ENCODE measurements around the gene RNF39. TPM values are rescaled to one million over a fixed set of nuclear protein-coding genes. Genes with fewer than 3 reads are reported as not detected.
A peak's percentile ranks its signal among the peaks of the same experiment; 100 is the strongest.
"Not testable (repeated sequence)": the region's sequence is repeated elsewhere in the genome, so short reads cannot be mapped to it uniquely, and the experiment has no call there.

RNF39 gene, protein sequence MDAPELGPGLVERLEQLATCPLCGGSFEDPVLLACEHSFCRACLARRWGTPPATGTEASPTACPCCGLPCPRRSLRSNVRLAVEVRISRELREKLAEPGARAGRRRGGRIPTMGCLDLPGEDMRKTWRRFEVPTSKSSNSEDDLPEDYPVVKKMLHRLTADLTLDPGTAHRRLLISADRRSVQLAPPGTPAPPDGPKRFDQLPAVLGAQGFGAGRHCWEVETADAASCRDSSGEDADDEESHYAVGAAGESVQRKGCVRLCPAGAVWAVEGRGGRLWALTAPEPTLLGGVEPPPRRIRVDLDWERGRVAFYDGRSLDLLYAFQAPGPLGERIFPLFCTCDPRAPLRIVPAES
- not detected for total RNA-seq
- under 1 TPM in 1 of 2 donors, not detected in 1; 0.15 TPM for polyA plus RNA-seq
- long read RNA-seq, donor 1 = 0 reads
- long read RNA-seq, donor 2 = 0 reads
- long read RNA-seq, donor 3 = 0 reads

DNA sequence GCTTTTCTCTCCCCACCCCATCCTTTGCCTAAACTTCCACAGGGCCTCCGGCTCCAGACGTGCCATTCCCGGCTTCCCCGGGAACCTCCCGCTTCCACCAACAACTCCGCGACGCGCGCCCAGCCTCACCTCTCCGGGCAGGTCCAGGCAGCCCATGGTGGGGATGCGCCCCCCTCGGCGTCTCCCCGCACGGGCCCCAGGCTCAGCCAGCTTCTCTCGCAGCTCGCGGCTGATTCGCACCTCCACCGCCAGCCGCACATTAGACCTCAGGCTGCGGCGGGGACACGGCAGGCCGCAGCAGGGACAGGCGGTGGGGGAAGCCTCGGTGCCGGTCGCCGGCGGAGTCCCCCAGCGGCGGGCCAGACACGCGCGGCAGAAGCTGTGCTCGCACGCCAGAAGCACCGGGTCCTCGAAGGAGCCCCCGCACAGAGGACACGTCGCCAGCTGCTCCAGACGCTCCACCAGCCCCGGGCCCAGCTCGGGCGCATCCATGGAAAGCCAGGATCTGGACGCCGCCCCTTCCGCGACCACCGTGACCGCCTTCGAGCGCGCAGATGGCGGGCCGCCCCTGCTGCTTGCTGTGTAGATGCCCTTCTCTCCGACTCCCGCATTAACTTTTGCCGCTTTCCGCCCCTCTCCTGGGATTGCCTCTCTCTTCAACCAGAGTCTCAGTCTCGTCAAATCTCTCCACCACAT is at the start of gene RNF39:
Gene RNF39 (minus strand): TSS at position 676 of the 696 bp plus-strand sequence. CDS start 184 bp downstream, at position 492.
- H3K27me3 ChIP-seq = peaks cover 26 to 100% (median 70%) of the 10 kb centered on the region in 7 donors
- H3K27ac ChIP-seq = no peak within 1 kb of the TSS
- intact Hi-C loops (cut with DNase I) = no loop called here
- H3K36me3 ChIP-seq = peaks cover 0 to 2% (median 0%) of the 10 kb centered on the region in 9 donors
- peak in 2 of 8 donors; percentile 8 to 16 for ATAC-seq
- DNase-seq = no peak
- H3K4me1 ChIP-seq = peaks cover 2 to 31% (median 27%) of the 10 kb centered on the region in 9 donors
- H3K4me3 ChIP-seq = peak within 1 kb of the TSS; percentile 1 to 46 (median 20)
- no peaks in the 10 kb centered on the region for H3K9me3 ChIP-seq
- 1 to 2% methylated on average over 64 of the region's 64 CpGs for WGBS, 2 donors
- TF ChIP-seq, protein P1, sequence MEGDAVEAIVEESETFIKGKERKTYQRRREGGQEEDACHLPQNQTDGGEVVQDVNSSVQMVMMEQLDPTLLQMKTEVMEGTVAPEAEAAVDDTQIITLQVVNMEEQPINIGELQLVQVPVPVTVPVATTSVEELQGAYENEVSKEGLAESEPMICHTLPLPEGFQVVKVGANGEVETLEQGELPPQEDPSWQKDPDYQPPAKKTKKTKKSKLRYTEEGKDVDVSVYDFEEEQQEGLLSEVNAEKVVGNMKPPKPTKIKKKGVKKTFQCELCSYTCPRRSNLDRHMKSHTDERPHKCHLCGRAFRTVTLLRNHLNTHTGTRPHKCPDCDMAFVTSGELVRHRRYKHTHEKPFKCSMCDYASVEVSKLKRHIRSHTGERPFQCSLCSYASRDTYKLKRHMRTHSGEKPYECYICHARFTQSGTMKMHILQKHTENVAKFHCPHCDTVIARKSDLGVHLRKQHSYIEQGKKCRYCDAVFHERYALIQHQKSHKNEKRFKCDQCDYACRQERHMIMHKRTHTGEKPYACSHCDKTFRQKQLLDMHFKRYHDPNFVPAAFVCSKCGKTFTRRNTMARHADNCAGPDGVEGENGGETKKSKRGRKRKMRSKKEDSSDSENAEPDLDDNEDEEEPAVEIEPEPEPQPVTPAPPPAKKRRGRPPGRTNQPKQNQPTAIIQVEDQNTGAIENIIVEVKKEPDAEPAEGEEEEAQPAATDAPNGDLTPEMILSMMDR (IDR thresholded peaks at IDR 0.05) = no peak

DNA sequence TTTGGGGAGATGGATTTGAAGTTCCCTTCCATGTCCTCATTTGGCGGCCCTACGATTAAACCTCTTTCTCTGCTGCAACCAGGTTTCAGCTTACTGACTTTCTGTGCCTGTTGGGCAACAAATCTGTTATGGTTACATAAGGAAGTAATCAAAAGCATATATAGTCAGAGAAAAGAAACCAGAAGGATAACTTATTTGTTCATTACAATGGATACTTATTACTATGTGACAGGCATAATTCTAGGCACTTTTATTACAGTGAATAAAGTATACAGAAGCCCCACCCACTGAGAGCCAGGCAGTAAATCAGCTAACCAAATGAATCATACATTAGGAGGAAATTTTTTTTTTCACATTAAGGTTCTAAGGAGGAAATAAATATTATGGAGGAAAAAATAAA is 46.9 kb upstream of the RNF39 start:
- DNase-seq (no peak), ATAC-seq (no peak)
- H3K27ac ChIP-seq = no peak overlapping the region
- TF ChIP-seq, protein P1 (IDR thresholded peaks at IDR 0.05) = no peak
- 52 to 89% methylated on average over 2 of the region's 2 CpGs for WGBS, 2 donors
- no peak overlapping the region for H3K4me3 ChIP-seq
- intact Hi-C loops (cut with DNase I) = loop anchor here in 1 of 10 donors (10.0 kb wide), 1 partner anchor 268 kb away; no protein-coding TSS in a partner anchor
- peaks cover 0 to 71% (median 41%) of the 10 kb centered on the region in 7 donors for H3K27me3 ChIP-seq
- no peaks in the 10 kb centered on the region for H3K36me3 ChIP-seq
- no peaks in the 10 kb centered on the region for H3K9me3 ChIP-seq
- peaks cover 0 to 5% (median 2%) of the 10 kb centered on the region in 9 donors for H3K4me1 ChIP-seq

DNA sequence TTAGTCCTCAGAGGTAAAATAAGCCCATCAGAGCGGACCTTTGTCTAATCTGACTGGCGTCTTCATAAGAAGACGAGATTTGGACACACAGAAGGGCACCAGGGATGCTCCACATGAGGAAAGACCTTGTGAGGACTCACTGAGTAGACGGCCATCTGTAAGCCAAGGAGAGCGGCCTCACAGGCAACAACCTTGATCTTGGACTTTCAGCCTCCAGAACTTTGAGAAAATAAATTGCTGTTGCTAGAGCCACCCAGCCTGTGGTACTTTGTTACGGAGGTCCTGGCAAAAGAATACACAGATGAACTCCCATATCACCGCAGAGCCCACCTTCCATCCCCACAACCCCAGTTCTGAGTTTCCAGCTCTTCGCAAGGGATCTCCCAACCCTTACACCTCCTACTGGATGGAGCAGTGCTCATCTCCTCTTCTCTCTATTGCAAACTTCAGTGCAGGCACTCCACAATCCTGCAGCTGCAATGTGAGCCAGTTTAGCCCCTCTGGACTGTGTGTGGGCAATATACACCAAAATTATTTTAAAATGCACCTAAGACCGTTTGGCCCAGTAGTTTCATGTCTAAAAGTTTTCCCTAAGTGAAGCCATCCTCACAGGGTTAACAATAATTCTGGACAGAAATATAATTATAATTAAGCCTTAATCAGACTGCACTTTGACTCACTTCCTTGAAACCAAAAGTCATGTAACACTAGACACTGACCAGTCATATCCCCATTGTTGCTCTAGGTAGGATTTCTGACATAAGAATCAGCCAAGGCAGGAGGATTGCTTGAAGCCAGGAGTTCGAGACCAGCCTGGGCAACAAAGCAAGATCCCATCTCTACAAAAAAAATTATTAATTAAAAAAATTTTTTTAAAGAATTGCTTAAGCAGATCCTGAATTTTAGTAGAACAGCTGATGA is 46.1 kb upstream of the RNF39 start:
- TF ChIP-seq, protein P1 (IDR thresholded peaks at IDR 0.05) = no peak
- H3K4me3 ChIP-seq = no peak overlapping the region
- peaks cover 0 to 69% (median 41%) of the 10 kb centered on the region in 7 donors for H3K27me3 ChIP-seq
- no peaks in the 10 kb centered on the region for H3K9me3 ChIP-seq
- WGBS, 2 donors = 79 to 80% methylated on average over 10 of the region's 10 CpGs
- no peak for DNase-seq
- intact Hi-C loops (cut with DNase I) = loop anchor here in 1 of 10 donors (10.0 kb wide), 1 partner anchor 267 kb away; no protein-coding TSS in a partner anchor
- no peak overlapping the region for H3K27ac ChIP-seq
- H3K4me1 ChIP-seq = no peaks in the 10 kb centered on the region
- no peak for ATAC-seq
- H3K36me3 ChIP-seq = no peaks in the 10 kb centered on the region

DNA sequence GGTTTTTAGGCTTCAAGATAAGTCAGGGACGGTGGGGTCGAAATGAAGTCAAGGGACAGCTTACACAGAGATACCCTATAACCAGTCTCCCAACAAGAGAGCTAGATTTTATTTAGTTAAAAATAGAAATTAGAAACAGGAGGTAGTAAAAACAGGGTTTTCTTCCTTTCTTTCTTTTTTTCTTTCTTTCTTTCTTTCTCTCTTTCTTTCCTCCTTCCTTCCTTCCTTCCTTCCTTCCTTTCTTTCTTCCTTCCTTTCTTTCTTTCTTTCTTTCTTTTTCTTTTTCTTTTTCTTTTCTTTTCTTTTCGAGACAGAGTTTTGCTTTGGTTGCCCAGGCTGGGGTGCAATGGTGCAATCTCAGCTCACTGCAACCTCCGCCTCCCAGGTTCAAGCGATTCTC is 43.1 kb upstream of the RNF39 start:
- H3K27ac ChIP-seq; DNase-seq; H3K4me3 ChIP-seq; intact Hi-C loops (cut with DNase I); H3K9me3 ChIP-seq; H3K4me1 ChIP-seq; H3K36me3 ChIP-seq; ATAC-seq: not testable (repeated sequence)
- H3K27me3 ChIP-seq = peaks cover 0 to 68% (median 42%) of the 10 kb centered on the region in 7 donors
- whole genome bisulfite sequencing, 2 donors = 86 to 91% methylated on average over 5 of the region's 5 CpGs
